ENCODE results near the gene KDM5A. TPM values are rescaled to one million over a fixed set of nuclear protein-coding genes. Genes with fewer than 3 reads are reported as not detected.

The KDM5A gene
- polyA plus RNA-seq, 3 donors: 12.2 to 31.4 (median 17.1) TPM

- Mint-ChIP-seq H3K27me3 (ENCODE audit: low read depth in 3 of 3) (peaks cover 8 to 29% (median 18%) of the 10 kb centered on the region in 3 donors), H3K27ac (no peak overlapping the region), H3K4me3 (no peak overlapping the region), H3K36me3 (peaks cover 0 to 1% of the 10 kb centered on the region in 2 donors), H3K4me1 (peaks cover 5% of the 10 kb centered on the region), H3K9me3 (peaks cover 0 to 3% (median 0%) of the 10 kb centered on the region in 7 donors)
- Histone ChIP-seq H3K4me3 (replicated peaks in 1 of 3; ENCODE audit: low read depth in 2 of 3, low read length in 3 of 3) (no peak overlapping the region), H3K9me3 (replicated peaks in 1 of 2; ENCODE audit: control insufficient read depth in 1 of 2, insufficient read depth in 1 of 2, low read length in 2 of 2) (no peaks in the 10 kb centered on the region), H3K4me2 (replicated peaks; ENCODE audit: extremely low read depth, low read length, poor library complexity, severe bottlenecking) (no peak overlapping the region), H2AFZ (ENCODE audit: insufficient read depth, low read depth, low read length, poor library complexity, severe bottlenecking) (no peak overlapping the region), H3K9ac (ENCODE audit: insufficient read depth, low read length, poor library complexity, severe bottlenecking) (no peak overlapping the region), H3K27me3 (ENCODE audit: control insufficient read depth in 2 of 2, insufficient read depth in 2 of 2, low read length in 2 of 2) (peaks cover 0 to 8% of the 10 kb centered on the region in 2 donors), H3K36me3 (replicated peaks in 1 of 2; ENCODE audit: control insufficient read depth in 1 of 2, insufficient read depth in 2 of 2, low read length in 2 of 2) (no peaks in the 10 kb centered on the region), H3K79me2 (ENCODE audit: insufficient read depth, low read length) (no peaks in the 10 kb centered on the region), H3K4me1 (ENCODE audit: control insufficient read depth in 1 of 2, insufficient read depth in 2 of 2, low read length in 2 of 2) (no peaks in the 10 kb centered on the region), H3K27ac (ENCODE audit: low read depth in 1 of 2, low read length in 2 of 2) (no peak overlapping the region), H4K20me1 (ENCODE audit: insufficient read depth, low read length) (no peaks in the 10 kb centered on the region)
- WGBS (ENCODE audit: insufficient coverage): 77% methylated on average over 7 of the region's 7 CpGs
- DNase-seq: no peak
- no peak for TF ChIP-seq CTCF (IDR thresholded peaks at IDR 0.05)
- intact Hi-C loops (cut with micrococcal nuclease): no loop called here
Observed at GRCh38 chr12:268483-268840, 120.7 kb downstream of the KDM5A start.

DNA sequence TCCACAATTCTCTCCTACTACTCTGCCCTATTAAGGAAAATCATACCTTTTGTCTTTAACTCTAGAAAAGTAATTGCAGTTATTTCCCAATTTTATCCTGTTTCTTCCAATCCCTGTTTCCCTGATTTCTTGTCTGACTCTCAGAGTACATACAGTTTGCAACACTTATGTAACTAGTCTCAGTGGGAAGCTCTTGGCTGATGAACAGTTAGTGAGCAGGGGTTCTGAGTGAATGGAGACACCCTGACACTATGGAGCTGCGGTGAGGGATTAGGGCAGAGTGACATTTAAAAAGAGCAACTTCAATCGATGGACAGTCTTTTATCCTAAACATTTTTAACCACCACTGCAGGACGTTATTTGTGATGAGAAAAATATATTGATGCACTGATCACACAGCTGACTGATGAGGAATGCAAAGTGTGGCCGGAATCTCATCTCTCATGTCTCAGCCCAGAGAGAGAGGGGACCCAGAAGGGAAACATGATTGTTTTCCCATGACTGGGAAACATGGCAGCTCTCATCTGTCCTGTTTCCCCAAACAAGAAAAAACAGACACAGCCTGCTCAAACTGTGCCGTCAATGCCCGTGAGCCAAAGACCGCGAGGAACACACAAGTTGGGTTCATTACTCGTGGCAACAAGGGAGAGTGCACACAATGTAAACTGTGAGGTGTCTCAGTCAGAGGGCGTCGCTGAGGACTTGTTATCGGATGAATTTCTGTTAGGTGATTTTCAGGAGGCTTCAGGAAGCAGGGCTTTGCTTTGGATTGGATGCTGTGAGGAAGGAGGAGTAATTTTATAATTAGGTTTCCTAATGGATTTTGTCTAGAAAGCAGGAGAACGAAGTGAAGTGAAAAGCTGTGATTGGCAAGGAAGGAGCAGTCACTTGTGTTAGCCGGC lies 121.3 kb downstream of the KDM5A start:
- no peak for TF ChIP-seq CTCF (IDR thresholded peaks at IDR 0.05)
- Histone ChIP-seq H3K27ac (ENCODE audit: low read depth in 1 of 2, low read length in 2 of 2) (no peak overlapping the region), H4K20me1 (ENCODE audit: insufficient read depth, low read length) (no peaks in the 10 kb centered on the region), H3K4me2 (replicated peaks; ENCODE audit: extremely low read depth, low read length, poor library complexity, severe bottlenecking) (no peak overlapping the region), H3K9me3 (replicated peaks in 1 of 2; ENCODE audit: control insufficient read depth in 1 of 2, insufficient read depth in 1 of 2, low read length in 2 of 2) (no peaks in the 10 kb centered on the region), H3K27me3 (ENCODE audit: control insufficient read depth in 2 of 2, insufficient read depth in 2 of 2, low read length in 2 of 2) (peaks cover 0 to 8% of the 10 kb centered on the region in 2 donors), H2AFZ (ENCODE audit: insufficient read depth, low read depth, low read length, poor library complexity, severe bottlenecking) (no peak overlapping the region), H3K36me3 (replicated peaks in 1 of 2; ENCODE audit: control insufficient read depth in 1 of 2, insufficient read depth in 2 of 2, low read length in 2 of 2) (no peaks in the 10 kb centered on the region), H3K4me3 (replicated peaks in 1 of 3; ENCODE audit: low read depth in 2 of 3, low read length in 3 of 3) (no peak overlapping the region), H3K9ac (ENCODE audit: insufficient read depth, low read length, poor library complexity, severe bottlenecking) (no peak overlapping the region), H3K4me1 (ENCODE audit: control insufficient read depth in 1 of 2, insufficient read depth in 2 of 2, low read length in 2 of 2) (no peaks in the 10 kb centered on the region), H3K79me2 (ENCODE audit: insufficient read depth, low read length) (no peaks in the 10 kb centered on the region)
- WGBS (ENCODE audit: insufficient coverage): 83% methylated on average over 11 of the region's 14 CpGs
- no peak for DNase-seq
- intact Hi-C loops (cut with micrococcal nuclease): no loop called here
- H3K36me3 Mint-ChIP-seq: peaks cover 0 to 1% of the 10 kb centered on the region in 2 donors
- no peak overlapping the region for H3K27ac Mint-ChIP-seq
- H3K27me3 Mint-ChIP-seq (ENCODE audit: low read depth in 3 of 3): peaks cover 8 to 30% (median 18%) of the 10 kb centered on the region in 3 donors
- peaks cover 5% of the 10 kb centered on the region for H3K4me1 Mint-ChIP-seq
- no peak overlapping the region for H3K4me3 Mint-ChIP-seq
- H3K9me3 Mint-ChIP-seq: peaks cover 0 to 3% (median 0%) of the 10 kb centered on the region in 7 donors

Measured in CD14-positive monocyte (primary cell).